Cortex of kidney (tissue), 1 donor: ENCODE measurements around the gene ARL4A.
"Not testable (repeated sequence)": the region's sequence is repeated elsewhere in the genome, so short reads cannot be mapped to it uniquely, and the experiment has no call there.

Experiments used
- DNase-seq: peaks from one replicate; lab custom pipeline; 2025; lab: John Stamatoyannopoulos, UW

ARL4A gene

DNA sequence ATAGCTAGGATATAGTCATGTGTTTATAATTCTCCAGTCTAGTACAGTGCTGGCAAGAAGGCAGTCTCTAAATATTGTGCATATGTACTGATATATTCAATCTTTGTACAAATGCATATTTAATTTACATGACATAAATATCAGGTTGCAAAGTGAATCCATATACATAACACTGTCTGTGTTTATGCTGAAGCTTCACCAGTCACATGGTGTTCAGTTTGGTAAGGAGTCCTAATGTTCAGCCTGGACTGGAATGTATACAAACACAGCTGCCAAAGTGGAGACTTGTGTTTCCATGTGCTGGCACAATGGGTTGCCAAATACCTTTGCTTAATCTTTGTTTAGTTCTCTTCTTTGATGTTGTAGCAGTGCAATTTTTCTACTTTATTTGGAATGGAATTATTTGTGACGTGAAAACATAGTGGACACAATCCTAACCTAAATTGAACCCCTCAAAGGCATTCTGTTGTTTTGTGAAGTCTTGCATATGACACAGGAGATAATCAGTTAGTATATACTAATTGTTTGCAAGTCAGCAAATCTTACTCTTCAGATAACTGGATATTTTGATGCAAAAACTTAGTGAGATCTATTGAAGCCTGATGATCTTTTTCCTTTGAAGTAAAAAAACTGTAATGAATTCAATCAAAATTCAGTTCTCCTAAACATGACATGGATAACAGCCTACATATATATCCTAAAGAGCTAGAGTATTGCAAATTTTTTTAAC is 17.3 kb upstream of the ARL4A start:
- DNase-seq: no peak

DNA sequence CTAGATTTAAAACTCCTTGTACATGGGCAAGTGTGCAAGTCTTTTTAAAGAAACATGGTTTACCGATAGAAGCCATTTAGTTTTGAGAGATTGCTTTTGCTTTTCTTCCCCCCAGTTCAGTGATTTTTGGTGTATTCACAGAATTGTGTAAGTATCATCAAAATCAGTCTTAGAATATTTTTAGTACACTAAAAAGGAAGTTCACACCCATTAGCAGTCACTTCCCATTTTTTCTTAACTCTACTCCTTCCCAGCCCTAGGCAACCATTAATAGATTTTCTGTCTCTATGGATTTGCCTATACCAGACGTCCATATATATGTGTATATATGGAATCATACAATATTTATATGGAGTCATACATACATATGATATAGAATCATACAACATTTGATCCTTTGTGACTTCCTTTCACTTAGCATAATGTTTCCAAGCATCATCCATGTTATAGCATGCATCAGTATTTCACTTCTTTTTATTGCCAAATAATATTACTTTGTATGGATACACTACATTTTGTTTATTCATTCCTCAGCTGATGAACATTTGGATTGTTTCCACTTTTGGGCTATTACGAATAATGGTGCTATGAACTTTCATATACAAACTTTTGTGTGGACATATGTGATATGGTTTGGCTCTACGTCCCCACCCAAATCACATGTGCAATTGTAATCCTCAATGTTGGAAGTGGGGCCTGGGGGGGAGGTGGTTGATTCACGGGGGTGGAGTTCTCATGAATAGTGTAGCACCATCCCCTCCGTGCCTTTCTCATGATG is 16.5 kb upstream of the ARL4A start:
- DNase-seq: no peak

DNA sequence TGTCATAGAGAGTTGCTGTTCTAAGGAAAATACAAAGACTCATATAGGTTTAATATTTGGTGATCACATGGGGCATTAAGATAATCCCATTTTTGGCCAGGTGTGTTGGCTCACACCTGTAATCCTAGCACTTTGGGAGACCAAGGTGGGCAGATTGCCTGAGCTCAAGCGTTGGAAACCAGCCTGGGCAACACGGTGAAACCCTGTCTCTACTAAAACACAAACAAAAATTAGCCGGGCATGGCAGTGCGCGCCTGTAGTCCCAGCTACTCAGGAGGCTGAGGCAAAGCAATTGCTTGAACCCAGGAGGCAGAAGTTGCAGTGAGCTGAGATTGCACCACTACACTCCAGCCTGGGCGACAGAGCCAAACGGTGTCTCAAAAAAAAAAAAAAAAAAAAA is 14.0 kb upstream of the ARL4A start:
- DNase-seq: not testable (repeated sequence)

DNA sequence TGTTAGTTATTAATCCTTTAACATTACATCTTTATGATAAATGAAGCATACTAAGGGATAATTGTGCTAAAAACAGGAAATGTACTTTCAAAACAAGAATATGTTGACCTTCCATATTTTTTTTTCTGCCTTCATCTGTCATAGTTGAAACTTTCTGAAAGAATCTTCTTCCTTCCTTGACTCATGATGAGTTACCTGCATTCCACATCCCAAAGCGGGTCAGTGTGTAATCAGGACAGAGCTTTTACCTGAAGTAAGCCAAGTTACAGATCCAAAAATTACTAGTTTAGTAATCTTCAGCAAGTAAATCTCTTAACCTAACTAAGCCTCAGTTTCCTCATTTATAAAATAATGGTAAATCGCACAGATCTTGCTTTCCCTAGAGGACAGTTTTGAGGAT is 13.4 kb upstream of the ARL4A start:
- DNase-seq: no peak

DNA sequence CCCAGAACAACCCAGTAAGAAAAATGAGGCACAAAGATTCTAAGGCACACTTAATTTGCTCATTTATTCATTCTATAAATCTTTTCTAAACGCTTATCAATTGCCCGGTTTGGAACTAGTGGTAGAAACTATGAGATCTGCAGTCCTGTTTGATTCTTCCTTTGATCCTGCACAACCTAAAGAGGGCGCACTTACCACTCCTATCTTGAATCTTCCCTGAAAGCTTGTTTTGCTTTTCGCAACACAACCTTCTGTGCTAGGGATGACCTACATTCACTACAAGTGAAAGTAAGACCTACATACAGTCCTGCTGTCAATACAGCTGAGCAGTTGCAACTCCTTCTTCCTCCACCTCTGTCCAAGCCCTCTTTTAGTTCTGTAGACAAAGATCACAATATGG is 12.6 kb upstream of the ARL4A start:
- DNase-seq: no peak

DNA sequence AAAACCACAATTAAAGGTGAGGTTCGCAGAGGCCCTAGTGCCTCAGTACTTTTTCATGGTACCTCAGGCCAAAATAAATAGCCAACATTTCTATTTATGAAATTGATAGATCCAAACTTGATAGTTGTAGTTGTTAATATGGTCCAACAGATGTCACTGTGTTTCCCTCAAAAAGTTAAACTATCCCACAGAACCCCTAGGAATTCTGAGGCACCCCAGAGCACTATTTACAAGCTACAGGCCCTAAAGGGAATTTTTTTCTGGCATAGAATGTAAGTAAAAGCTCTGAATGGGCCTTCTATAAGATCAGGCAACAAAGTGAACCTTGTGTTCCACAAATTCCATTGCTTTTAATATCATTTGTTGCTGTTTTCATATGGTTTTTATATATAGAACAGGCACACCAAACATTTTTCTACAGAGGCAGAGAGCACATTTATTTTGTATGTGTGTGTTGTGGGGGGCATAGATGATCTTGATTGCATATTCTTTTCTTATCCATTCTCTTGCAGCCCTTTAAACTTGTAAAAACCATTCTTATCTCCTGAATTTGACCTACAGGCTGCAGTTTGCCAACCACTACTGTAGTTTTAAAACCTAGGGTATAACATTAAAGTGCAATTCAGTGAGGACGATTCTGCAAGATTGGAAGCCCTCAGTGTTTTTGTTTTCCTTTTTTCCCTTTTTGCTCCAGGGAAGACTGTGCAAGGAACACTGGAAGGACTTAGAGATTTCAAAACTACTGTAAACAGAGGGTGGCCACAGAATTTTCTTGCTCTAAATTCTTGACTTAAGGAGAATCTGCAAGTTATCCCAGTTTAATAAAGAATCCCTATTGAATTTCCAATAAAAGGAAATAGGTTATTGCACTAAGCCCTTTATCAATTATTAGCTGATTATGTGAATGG is 3.5 kb upstream of the ARL4A start:
- DNase-seq: no peak

DNA sequence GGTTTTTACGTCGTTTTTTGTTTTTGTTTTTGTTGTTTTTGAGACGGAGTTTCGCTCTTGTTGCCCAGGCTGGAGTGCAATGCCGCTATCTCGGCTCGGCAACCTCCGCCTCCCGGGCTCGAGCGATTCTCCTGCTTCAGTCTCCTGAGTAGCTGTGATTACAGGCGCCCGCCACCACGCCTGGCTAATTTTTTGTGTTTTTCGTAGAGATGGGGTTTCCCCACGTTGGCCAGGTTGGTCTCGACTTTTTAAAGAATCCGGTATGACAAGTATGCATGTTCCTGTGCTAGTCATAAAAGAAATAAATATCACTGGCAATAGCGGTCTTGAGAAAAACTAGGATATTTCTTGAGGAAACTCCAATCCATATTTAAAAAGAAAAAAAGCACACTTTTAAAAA is 2.7 kb upstream of the ARL4A start:
- no peak for DNase-seq

DNA sequence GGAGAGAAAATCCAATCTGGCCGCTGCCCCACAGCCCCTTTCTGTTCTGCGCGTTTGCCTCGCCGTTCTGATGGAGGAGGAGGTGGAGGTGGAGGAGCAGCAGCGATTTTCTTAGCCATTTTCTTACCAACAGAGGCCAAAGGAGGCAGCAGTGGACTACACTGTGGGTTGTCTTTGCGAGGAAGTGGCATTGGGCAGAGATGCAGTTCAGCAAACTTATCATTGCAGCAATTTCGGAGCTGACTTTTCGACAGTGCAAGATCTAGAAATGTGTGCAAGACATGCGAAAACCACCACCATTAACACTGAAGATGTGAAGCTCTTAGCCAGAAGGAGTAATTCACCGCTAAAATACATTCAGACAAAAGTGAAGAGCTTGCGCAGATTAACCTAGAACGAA is 1.9 kb upstream of the ARL4A start:
- no peak for DNase-seq

DNA sequence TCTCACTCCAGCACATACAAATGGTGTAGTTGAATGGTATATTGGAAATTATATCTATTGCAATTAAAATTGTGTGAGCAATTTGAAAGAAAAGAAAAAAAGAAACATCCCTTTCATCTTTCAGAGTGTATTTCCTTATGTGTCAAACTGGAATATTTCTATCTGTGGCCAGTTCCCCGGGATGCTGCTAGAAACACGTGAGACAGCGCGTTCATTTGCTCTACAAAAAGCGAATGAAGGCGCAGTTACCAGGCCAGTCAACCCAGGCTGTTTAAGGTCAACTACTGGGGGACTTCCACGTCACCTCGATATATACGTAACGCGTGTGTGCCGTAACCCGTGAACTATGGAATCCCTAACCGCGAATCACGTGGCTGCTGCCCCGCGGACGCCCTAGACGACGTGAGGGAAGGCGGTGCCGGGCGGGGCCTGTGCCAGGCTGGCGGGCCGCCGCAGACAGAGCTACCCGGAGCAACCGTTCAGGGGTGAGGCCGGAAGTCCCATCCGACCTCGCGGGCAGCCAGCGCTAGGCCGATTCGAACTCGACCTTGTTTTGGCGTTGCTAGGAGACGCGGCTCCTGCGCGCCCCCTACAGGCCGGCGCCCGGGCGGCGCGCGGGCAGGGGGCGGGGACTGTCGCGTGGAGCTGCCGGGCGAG is 1.1 kb upstream of the ARL4A start:
- DNase-seq: no peak

DNA sequence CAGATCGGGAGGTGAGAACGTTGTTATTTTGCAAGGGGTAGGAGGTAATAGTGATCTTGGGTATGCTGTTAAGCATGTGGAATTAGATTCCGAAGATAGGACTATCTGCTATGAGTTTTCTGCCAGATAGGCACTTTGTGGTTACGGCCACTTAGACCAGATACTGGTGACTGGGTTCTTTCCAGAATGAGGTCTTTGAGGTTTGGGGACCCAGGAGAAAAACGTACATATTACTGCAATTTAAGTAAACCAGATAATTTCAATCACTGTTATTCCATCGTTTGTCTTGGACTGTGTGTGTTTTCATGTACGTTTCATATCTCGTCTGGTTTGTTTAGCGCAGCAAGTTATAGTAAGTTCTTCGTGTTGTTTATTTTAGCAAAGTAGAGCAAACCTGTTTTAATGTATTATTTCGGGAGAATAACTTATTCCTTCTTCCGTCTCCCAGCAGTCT is 312 bp downstream of the ARL4A start:
- DNase-seq: no peak

DNA sequence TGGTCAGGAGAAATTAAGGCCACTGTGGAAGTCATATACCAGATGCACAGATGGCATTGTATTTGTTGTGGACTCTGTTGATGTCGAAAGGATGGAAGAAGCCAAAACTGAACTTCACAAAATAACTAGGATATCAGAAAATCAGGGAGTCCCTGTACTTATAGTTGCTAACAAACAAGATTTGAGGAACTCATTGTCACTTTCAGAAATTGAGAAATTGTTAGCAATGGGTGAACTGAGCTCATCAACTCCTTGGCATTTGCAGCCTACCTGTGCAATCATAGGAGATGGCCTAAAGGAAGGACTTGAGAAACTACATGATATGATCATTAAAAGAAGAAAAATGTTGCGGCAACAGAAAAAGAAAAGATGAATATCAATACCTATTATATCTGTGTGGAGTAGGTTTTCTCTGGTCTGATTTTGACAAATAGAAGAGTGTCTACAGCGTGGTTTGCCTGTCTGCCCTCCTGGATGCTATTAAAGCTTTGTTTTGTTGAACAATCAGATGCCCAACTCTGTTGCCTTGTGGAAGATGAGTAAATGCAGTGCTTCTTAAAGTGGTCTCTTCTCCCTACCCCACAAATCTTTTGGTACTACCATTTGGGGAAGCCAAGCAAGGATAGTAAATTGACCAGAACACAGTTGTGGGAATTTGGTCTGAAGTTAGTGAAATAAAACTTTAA is 1.2 kb downstream of the ARL4A start:
- DNase-seq: not testable (repeated sequence)

DNA sequence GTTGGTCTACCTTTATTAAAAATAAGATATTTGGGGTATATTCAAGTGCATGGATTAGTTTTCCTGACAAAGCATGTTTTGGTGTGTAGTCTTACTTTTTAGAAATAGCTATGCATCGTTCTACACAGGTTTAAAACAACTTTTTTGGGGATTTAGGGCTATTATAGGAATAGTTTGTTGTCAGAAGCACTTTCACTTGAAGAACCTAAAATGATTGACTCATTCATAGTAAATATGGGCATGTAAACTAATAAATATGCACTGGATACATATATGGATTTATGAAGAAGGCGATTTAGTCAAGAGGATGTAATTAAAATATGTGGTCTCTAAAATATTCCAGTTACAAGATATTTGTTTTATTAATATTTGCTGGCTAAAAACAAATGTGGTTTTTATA is 2.0 kb downstream of the ARL4A start:
- DNase-seq: no peak

DNA sequence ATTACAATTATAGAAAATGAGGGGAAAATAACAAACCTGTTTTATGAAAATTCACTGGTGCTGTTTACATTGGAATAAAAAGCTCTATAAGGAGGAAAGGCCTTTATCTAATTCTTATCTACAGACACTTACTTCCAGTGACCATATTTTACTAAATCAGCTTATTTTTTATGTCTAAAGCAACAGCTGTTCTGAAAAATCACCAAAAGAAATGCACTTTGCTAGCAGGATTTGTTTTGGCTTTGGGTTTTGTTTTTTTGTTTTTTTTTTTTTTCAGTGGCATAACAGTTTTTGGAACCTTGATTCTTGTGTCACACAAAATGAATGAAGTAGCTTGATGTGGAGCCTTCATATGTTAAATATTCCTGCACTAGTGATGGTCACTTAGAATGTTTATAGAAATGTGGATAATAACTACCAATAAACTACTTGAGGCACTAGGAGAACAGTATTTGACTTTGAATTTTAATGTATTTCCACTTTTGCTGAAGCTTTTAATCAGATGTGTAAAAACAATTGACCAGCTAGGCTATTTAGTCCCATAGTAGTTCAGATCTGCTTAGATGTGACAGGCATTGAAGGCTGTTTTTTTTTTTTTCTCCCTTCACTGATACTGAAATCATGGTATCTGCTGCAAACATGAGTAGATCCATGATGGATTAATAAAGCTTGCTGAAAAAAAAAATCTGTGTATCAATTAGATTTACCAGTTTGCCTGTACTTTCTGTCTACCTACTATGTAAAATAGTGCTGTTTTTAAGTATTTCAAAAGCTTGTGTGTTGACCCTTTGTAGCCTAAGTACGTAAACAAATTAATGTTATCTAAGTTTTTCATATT is 2.8 kb downstream of the ARL4A start:
- no peak for DNase-seq

DNA sequence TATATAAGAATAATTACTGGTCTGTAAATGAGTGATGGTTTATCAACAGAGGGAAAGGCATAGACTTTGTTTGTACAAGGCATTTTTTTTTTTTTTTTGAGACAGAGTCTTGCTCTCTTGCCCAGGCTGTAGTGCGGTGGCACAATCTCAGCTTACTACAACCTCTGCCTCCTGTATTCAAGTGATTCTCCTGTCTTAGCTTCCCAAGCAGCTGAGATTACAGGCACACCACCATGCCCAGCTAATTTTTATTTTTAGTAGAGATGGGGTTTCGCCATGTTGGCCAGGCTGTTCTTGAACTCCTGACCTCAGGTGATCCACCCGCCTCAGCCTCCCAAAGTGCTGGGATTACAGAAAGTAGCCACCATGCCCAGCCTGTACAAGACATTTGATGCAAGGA is 4.0 kb downstream of the ARL4A start:
- DNase-seq: not testable (repeated sequence)

DNA sequence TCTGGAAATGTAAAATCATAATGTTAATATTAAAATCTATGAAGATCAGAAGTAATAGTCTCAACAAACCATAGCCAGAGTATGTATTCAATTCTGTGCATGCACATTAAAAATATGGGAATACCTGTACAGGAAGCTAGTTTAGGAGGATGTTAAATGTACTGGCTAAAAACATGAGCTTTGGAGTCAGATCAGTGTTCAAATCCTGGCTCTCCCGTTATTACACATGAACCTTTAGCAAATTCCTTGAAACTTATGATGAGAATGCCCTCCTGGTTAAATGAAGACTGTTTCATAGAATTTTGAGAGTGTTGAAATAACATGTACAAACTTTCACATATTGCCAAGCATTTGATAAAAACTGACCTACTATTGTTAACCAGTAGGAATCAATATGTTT is 4.6 kb downstream of the ARL4A start:
- DNase-seq: no peak

DNA sequence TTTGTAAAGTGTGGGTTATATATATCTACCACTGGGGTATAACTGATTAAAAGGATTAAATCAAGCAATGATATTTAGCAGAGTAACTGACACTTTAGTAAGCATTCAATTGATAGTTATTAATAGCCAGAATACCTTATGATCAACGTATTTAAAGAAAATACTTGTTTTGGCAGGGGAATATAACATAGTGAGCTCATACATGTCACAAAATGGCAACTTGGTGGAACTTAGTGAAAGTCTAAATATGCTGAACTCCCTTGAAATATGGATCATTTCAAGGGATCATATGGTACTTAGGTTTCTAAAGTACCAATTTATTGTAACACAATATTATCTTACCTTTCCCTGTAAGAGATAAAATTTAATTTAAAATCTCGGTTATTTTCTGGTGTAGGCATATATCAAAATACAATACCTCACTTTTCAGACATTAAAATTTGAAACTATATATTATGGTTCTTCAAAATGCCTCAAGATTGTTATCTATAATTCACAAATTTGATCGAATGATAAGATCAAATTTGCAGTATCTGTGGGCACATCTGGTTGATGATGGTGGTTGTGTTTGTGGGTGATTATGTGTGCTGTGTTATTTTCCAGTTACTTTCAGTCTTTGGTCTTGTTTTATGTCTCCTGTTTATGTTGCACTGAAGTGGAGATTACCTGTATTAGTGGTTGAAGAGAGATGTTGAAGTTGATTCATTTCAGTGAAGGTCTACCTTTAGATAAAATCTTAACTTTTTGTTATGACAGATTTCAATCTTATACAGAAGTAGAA is 5.2 kb downstream of the ARL4A start:
- no peak for DNase-seq

DNA sequence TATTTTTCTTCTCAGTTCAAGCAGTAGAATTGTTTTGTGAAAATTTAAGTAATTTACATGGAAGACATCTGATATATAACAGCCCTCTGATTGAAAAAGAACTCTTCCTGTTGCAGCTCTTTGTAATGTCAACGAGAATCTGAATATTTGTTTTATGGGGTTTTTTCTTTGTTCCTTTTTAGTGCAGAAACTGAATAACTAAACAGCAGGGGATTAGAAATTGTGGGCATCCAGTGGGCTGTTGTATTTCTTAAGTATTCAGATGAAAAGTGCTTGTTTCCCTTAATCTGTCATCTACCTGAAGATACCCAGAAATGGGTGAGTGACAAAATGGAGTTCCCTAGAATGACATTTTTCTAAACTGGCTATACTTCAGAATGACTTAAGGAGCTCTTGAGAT is 7.4 kb downstream of the ARL4A start:
- DNase-seq: no peak

DNA sequence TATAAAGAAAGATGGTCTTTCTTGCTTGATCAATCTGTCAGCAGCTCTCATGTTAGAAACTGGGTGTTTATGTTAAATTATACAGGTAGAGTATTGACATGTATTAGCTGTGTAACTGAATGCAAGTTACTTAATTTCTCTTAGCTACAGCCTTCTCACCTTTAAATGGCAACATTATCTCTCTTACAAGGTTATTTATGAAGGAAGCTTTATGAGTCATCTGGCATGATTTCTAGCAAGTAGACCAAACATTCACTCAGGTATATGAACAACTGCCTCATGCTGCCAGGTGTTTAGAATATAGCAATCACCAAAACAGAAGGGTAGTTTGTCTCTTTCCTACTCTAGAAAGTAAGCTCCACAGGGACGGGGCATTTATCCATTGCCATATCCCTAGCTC is 8.5 kb downstream of the ARL4A start:
- DNase-seq: no peak

DNA sequence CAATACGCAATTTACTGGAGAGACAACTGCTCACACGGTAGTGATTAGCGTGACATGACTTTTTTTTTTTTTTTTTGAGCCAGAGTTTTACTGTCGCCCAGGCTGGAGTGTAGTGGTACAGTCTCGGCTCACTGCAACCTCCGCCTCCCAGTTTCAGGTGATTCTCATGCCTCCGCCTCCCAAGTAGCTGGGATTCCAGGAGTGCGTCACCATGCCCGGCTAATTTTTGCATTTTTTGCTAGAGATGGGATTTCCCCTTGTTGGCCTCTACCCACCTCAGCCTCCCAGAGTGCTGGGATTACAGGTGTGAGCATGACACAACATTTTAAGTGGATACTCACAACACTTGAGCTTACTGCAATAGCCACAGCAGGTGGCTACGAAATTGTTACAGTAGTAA is 11.9 kb downstream of the ARL4A start:
- DNase-seq: no peak

DNA sequence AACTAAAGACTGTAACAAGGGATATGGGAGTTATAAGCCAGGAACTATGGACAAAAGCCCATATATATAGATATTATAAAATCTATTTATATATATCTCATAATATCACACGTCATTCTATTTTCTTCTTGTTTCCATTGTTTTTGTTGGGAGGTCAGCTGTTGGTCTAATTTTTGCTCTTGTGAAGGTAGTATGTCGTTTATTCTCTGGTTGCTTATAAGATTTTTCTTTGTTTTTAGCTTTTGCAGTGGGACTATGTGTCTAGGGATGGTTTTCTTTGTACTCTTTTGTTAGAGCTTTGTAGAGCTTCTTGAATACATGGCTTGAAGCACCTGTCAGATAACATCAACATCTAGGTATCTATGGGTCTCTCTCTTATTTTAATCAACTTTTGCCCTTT is 14.0 kb downstream of the ARL4A start:
- DNase-seq: no peak
